Activated CD4-positive, alpha-beta T cell treated with anti-CD3 and anti-CD28 coated beads, Interleukin-2, amount 50 U/mL, for 1 hour (primary cell): ENCODE data around the gene GUK1.

Experiments
- DNase-seq: peaks from one replicate; pipeline ENCODE4 v3.0.0-alpha.2; 2020

Gene GUK1

GRCh38 chr1:228152097-228152917 lies 12.2 kb downstream of the GUK1 start:
- no peak for DNase-seq

GRCh38 chr1:228152918-228153258 lies 12.8 kb downstream of the GUK1 start:
- no peak for DNase-seq

GRCh38 chr1:228154021-228154669 lies 14.1 kb downstream of the GUK1 start:
- no peak for DNase-seq

GRCh38 chr1:228154670-228155571 lies 14.8 kb downstream of the GUK1 start:
- no peak for DNase-seq

GRCh38 chr1:228155596-228156514 lies 15.8 kb downstream of the GUK1 start:
- no peak for DNase-seq

GRCh38 chr1:228156515-228156881 lies 16.4 kb downstream of the GUK1 start:
- no peak for DNase-seq

- no peak for DNase-seq
Observed at GRCh38 chr1:228156941-228157728, 17.1 kb downstream of the GUK1 start.

- no peak for DNase-seq
Observed at GRCh38 chr1:228157729-228158126, 17.6 kb downstream of the GUK1 start.

- DNase-seq: no peak
Observed at GRCh38 chr1:228158151-228159007, 18.3 kb downstream of the GUK1 start.

- no peak for DNase-seq
Observed at GRCh38 chr1:228159008-228159665, 19.1 kb downstream of the GUK1 start.

- DNase-seq: no peak
Observed at GRCh38 chr1:228160201-228160761, 20.2 kb downstream of the GUK1 start.

GRCh38 chr1:228161362-228161761 lies 21.3 kb downstream of the GUK1 start:
- no peak for DNase-seq

- no peak for DNase-seq
Observed at GRCh38 chr1:228161866-228162265, 21.8 kb downstream of the GUK1 start.

GRCh38 chr1:228162286-228163006 lies 22.4 kb downstream of the GUK1 start:
- no peak for DNase-seq

- DNase-seq: no peak
Observed at GRCh38 chr1:228163007-228163753, 23.1 kb downstream of the GUK1 start.

GRCh38 chr1:228163776-228164519 lies 23.9 kb downstream of the GUK1 start:
- no peak for DNase-seq

GRCh38 chr1:228164561-228165371 lies 24.7 kb downstream of the GUK1 start:
- no peak for DNase-seq
